ENCODE results near the gene AKNA.
A peak's percentile ranks its signal among the peaks of the same experiment; 100 is the strongest.
"Not testable (repeated sequence)": the region's sequence is repeated elsewhere in the genome, so short reads cannot be mapped to it uniquely, and the experiment has no call there.

AKNA gene

GRCh38 chr9:114341152-114341830, 46.5 kb downstream of the AKNA start:
- DNase-seq (ENCODE audit: low read depth): no peak

GRCh38 chr9:114339130-114339908, 48.5 kb downstream of the AKNA start:
- peak; percentile 67 for DNase-seq (ENCODE audit: low read depth)

- no peak for DNase-seq (ENCODE audit: low read depth)
Measured at GRCh38 chr9:114338187-114338586, 49.6 kb downstream of the AKNA start.

GRCh38 chr9:114336699-114337395, 50.9 kb downstream of the AKNA start:
- no peak for DNase-seq (ENCODE audit: low read depth)

DNA sequence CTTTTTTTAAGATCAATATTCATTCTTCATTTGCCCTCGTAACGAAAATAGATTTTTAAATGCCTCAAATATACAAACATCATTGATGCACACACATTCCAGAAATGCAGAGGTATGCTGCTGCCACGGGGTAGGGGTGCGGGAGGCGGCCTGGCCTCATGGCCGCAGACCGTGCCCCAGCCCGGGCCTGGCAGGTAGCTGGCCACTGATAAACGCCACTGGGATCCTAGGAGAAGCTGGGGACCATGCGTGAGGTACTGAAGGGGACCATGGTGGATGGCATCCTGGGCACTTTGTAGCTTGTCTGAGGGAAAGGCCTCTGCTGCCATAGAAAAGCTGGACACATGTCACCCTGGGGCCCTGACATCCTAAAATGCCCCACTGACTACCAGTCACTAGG, 51.6 kb downstream of the AKNA start:
- no peak for DNase-seq (ENCODE audit: low read depth)

DNA sequence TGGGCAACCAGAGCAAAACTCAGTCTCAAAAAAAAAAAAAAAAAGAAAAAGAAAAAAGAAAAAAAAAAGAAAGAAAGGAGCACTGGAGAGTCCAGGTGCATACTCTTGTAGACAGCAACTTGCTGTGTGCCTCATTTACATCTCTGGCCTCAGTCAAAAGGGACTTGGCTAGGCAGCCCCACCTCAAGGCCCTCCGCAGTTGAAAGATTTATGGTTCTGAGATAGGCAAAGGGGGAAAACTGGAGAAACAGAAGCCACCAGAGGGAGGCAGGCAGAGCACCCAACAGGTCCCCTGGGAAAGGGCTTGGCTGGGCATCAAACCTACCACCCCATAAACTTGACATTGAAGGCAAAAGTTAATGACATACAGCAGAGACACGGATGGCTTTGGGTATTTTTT, 52.0 kb downstream of the AKNA start:
- no peak for DNase-seq (ENCODE audit: low read depth)

DNA sequence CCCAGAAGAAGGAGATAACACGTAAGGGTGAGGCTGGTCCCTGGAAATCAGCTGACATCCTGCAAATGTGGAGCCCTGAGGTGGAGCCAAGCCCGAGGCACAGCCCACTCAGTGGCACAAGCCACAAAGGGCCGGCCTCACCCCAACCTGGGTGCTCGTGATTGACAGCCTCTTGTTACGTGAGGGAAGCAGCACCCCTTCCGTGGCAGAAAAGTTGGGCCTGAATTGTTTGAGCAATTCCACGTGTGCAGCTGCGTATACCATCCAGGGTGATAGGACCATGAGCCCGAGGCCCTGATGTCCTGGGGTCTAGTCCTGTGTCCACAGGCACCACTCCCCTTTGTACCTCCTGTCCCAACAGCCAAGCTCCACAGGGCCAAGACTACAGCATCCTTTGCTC, 53.3 kb downstream of the AKNA start:
- DNase-seq (ENCODE audit: low read depth): no peak

DNA sequence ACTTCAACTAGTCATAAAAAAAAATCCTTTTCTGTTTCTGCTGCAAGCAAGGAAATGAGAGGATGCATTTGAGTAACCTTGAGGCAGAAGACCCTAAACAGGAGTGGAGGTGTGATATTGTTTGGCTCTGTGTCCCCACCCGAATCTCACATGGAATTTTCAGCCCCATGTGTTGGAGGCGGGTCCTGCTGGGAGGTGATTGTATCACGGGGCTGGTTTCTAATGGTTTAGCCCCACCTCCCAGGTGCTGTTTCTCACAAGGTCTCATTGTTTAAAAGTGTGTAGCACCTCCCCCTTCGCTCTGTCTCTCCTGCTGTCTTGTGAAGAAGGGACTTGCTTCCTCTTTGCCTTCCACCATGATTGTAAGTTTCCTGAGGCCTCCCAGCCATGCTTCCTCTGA, 54.1 kb downstream of the AKNA start:
- not testable (repeated sequence) for DNase-seq (ENCODE audit: low read depth)

- DNase-seq (ENCODE audit: low read depth): not testable (repeated sequence)
Measured at GRCh38 chr9:114332474-114333040, 55.2 kb downstream of the AKNA start.

DNA sequence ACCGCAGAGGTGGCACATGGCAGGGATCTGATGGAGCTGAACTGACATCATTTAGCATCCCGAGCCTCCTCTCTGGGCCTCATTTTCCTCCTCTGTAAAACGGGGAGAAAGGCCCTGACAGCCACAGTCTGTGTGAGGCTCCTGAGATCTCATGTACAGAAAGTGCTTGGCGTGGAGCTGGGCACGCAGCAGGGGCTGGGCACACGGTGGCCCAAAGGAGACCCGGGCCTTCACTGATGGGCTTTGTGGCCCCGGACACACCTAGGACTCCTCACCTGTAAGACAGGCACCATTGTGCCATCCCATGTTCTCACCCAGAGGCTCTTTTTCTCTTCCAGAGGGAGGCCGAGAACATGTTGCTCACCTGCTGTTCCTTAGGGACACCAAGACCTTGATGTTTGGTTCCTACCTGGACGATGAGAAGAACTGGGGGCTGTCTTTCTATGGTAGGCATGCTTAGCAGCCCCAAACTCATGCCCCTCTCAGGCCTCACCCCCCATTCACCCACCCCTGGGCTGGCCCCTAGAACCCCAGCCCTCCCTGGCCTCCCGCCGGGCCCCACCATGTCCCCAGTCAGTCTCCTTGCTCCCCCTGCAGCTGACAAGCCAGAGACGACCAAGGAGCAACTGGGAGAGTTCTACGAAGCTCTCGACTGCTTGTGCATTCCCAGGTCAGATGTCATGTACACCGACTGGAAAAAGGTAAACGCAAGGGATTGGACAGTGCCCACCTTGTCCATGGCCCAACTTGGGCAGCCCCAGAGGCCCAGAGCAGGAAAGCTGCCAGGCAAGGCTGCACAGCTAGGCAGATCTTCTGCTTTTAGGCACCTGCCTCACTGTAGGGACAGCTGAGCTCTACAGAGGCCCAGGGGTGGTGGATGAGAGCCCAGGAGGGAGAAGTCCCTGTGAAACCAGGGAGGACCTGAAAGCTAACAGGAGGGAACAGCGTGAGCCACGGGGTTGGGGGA, 56.3 kb downstream of the AKNA start:
- DNase-seq (ENCODE audit: low read depth): not testable (repeated sequence)

DNA sequence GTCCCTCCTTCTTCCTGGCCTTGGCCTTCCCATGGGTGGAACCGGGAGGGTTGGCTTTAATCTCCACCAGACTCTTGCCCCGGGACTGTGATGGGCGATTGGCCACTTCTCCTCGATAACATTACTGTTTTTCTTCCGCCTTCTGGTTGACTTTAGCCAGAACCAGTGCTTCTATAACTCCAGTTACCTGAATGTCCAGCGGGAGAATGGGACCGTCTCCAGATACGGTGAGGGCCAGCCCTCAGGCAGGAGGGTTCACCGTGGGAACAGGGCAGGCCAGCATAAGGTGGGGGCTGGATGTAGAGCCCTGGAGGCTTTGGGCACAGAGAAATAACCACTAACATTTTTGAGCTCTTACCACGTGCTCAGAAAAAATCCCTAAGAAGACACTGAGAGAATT, 57.1 kb downstream of the AKNA start:
- DNase-seq (ENCODE audit: low read depth): no peak

DNA sequence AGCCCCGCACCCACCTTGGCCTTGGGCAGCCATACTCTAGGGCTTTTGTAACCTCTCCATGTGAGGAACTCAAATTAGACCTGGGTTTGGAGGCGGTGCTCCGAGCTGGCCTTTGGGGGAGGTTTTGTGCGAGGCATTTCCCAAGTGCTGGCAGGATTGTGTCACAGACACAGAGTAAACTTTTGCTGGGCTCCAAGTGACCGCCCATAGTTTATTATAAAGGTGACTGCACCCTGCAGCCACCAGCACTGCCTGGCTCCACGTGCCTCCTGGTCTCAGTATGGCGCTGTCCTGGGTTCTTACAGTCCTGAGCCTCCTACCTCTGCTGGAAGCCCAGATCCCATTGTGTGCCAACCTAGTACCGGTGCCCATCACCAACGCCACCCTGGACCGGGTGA, 58.2 kb downstream of the AKNA start, which contains the start of gene ORM2:
Gene ORM2 (plus strand): TSS at position 245 of the 398 bp plus-strand sequence. CDS start 36 bp downstream, at position 281.
- not testable (repeated sequence) for DNase-seq (ENCODE audit: low read depth)

DNA sequence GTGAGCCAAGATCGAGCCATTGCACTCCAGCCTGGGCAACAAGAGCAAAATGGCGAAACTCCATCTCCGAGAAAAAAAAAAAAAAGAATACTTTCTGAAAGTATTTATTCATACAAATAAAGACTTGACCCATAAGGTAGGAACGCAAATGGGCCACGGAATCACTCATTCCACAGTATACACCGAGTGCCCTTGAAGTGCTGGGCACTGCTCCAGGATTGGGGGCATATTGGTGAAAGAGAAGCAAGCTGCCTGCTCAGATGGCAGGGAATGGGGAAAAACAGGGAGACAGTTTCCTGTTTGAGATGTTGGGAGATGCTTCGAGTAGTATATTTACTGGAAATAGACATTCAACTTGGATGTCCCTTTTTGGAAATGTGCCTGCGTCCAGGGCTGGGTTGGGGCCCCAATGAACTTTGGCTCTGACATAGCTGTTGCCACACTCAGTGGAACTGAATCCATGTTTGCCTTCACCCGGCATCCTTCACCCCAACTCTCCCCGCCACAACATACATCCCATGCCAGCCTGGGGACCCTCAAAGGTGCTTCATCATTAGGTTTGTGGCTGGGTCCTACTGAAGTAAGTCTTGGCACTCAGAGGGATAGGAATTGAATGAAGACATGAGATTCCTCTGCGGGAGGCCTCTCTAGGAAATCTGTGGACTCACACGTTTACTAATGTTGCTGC, 58.7 kb downstream of the AKNA start:
- not testable (repeated sequence) for DNase-seq (ENCODE audit: low read depth)

- DNase-seq (ENCODE audit: low read depth): not testable (repeated sequence)
Measured at GRCh38 chr9:114328357-114328820, 59.4 kb downstream of the AKNA start.

DNA sequence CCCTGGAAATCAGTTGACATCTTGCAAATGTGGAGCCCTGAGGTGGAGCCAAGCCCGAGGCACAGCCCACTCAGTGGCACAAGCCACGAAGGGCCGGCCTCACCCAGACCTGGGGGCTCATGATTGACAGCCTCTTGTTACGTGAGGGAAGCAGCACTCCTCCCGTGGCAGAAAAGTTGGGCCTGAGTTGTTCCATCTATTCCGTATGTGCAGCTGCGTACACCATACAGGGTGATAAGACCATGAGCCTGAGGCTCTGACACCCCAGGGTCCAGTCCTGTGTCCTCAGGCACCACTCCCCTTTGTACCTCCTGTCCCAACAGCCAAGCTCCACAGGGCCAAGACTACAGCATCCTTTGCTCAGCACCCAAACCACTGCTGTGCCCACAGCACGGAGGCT, 60.0 kb downstream of the AKNA start:
- no peak for DNase-seq (ENCODE audit: low read depth)

DNA sequence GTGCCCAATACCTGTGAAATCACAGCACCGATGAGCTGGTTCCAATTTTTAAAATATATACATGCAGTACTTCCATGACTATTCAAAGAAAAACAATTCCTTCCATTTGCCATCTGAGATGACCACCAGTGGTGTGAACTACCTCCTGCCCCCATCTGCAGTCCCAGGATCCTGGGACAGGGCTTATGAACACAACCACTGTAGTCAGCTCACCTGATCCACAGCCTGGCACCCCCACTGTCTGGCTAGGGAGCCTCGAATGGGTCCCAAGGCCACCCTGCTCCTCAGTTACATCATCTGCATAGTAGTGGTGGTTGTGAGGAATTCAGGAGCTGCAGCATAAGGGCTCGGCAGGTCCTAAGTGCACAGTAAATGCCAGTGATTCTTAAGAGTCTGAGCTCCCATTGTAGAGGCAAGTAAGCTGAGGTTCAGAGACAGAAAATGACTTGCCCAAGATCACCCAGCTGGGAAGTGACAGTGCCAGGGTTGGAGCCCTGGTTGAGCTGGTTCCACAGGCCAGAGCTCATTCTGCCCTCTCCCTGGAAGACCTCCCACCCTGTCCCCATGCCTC, 62.0 kb downstream of the AKNA start:
- not testable (repeated sequence) for DNase-seq (ENCODE audit: low read depth)

GRCh38 chr9:114324965-114325364, 62.8 kb downstream of the AKNA start:
- DNase-seq (ENCODE audit: low read depth): not testable (repeated sequence)

- DNase-seq (ENCODE audit: low read depth): no peak
Measured at GRCh38 chr9:114324492-114324891, 63.3 kb downstream of the AKNA start.

GRCh38 chr9:114323849-114324248, 63.9 kb downstream of the AKNA start:
- DNase-seq (ENCODE audit: low read depth): not testable (repeated sequence)

Data from EH (cell line).